ENCODE results near the gene NRG2.
A peak's percentile ranks its signal among the peaks of the same experiment; 100 is the strongest.

Gene NRG2

DNA sequence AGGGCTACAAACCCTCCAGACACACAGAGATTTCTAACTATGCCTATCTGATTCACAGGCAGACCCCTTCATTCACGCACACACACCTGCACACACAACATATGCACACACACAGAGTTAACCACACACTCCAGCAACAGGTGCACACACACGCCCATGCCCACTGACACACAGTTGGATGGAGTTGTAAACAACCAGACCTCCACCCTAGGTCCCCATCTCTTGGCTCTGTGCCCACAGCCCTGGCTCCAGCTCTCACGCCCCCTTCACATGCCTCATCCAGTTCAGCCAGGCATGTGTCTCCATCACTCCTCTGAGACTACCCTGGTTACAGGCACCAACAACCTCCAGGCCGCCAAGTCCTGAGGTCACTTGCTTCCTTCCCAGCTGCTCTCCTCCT is 186.4 kb downstream of the NRG2 start:
- no peak for DNase-seq (ENCODE audit: low read depth in 2 of 2)

DNA sequence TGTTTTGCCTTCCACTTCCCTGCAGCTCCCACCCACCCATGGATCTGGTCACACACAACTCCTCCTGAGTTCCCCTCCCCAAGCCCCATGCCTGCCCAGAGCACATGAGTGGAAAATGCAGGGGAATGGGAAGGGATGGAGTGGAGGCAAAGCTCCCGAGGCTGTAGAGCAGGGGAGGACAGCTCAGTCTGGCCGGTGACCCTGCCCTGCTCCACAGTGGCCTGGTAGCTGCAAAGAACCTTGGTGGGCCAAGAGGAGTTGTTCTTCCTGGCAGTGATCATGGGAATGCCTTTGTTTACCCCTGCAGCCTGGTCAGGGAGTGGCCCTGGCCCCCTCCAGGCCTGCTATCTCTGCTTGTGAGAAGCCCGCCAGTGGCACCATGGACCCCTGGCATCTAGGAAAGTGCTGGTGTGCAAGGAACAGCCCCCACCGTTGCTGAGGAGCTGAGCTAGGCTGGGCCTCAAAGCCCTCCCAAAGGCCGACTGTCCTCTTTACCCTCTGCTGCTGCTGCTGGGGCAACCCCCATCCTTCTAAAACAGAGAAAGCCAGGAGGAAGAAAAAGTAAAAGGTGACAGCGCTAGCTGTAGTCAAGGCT is 187.1 kb downstream of the NRG2 start:
- DNase-seq (ENCODE audit: low read depth in 2 of 2): no peak

DNA sequence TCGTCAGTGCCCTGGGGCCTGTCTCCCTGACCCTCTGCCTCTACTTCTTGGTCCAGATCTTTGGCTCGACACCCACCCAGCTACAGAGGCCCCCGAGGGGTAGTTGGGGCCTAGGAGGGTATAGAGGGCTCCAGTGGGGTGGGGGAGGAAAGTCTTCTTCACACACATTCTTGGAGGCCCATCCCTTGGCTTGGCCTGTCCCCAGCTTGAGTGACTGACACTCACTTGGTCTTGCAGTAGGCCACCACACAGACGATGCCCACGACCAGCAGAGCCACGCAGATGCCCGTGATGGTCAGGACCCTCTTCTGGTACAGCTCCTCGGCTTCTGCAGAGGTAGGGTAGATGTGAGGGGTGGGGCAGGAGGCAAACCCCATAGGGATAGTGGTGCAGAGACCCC is 187.6 kb downstream of the NRG2 start:
- DNase-seq (ENCODE audit: low read depth in 2 of 2): no peak

DNA sequence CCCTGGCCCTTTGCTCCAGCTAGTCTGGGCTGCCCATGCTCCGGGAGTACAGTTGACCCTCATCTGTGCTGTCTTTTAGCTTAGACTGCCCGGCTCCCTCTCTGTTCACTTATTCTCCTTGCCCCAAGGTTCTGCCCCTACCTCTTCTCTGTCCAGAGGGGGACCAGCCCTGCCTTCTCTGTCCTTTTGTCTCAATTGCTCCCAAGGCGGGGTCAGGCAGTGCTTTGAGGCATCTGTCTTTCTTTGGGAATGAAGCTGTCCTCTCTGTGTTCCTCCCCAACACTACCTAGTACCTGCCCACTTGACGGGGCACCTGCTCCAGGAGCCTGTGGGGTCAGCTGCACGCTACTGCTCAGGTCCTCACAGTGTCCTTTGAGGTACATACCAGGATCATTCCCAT is 188.1 kb downstream of the NRG2 start:
- DNase-seq (ENCODE audit: low read depth in 2 of 2): no peak

DNA sequence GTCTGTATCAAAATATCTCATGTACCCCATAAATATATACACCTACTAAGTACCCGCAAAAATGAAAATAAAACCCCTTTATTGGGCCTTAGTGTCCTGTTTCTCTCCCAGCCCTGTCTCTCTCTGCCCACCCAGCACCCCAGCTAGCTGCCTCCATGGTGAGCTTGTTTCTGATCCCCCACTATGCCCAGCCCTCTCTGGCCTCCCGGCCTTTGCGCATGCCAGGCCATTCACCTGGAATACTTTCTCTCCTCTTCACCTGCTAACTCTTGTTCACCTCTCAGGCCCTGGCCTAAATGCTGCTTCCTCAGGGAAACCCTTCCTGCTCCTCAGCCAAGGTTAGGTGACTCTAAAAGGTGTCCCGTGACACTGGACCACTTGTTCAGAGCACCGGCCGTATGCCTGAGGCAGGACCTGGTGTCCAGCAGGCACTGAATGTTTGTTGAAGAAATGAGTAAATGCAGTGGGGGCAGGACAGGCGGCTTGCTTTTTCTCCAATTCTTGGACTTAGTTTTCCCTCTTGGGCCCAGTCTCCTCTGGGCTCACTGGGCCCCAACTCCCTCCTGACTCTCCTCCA is 189.0 kb downstream of the NRG2 start:
- no peak for DNase-seq (ENCODE audit: low read depth in 2 of 2)

DNA sequence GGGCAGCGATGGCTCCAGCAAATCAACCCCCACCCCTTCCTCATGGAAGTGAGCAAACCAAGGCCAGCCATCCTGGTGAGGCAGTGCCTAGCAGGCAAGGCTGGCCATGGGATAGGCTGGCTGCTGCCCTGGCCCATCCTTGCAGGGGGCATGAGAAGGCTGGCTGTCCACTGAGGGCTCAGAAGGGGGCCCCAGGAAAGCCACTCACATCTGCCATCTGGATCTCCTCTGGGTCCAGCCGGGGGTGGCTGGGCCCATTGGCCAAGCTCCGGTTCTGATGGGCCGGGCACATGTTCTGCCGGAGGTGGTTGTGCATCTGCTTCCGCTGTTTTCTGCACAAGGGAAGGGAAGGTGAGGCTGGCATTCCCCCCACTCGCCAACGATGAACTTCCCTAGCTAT is 190.4 kb downstream of the NRG2 start:
- DNase-seq (ENCODE audit: low read depth in 2 of 2): no peak

DNA sequence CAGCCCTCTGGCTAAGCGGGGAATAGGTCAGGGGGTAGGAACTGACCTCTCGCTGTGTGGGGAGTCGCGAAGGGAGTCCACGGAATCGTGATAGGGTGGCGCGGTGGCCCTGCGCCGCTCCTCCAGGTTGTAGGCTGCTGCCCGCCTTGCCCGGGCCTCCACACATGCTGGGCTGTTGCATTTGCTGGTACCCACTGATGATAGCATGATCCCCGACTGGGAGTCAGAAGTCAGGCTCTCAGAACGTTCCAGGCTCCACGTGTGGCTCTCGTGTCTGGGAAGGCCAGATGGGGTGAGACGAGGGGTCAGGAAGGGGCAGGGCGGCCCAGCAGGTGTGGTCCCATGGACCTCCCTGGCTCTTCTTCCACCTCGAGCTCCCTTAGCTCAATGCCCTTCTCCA is 191.5 kb downstream of the NRG2 start:
- no peak for DNase-seq (ENCODE audit: low read depth in 2 of 2)

DNA sequence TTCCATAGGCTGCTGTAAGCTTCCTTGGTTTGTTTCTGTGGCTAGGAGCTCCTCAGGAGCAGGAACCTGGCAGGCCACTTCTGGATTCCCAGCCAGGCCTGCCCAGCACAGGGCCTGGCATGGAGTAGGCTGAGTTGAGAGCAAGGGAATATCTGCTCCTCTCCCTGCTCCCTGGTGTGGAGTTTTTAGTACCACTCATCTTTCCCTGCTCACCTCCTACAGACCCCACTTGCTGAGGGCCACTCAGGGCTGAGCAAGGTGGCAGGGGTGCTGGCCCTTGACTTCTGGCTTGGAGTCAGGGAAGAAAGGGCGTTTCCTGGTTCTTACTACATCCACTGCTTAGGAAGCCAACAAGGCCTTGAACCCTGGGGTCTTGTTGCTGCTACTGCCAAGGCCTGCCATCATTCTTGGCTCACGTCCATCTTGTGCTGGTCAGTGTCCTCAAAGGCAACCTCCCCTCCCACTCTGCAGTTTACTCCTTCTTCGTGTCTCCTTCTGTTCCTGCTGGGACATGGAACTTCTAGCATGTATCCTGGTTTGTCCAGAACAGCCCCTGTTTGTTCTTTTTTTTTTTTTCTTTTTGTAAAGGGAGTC is 192.6 kb downstream of the NRG2 start:
- no peak for DNase-seq (ENCODE audit: low read depth in 2 of 2)

DNA sequence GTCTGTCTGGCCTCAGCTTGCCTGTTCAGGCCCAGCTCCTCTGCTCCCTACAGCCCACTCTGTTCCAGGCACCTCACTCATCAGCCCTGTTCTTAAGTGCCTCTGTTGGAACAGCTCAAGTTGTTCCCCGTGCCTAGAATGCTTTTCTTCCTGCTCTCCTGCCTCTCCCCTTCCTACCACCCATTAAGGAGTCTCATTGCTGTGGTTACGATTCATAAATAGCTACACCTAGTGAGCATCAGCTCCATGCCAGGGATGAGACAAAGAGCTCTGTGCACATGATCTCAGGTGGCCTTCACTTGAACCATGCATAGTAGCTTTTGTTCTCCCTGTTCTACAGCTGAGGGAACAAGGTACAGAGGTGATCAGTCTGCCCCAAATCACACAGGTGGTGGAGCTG is 193.2 kb downstream of the NRG2 start:
- DNase-seq (ENCODE audit: low read depth in 2 of 2): no peak

DNA sequence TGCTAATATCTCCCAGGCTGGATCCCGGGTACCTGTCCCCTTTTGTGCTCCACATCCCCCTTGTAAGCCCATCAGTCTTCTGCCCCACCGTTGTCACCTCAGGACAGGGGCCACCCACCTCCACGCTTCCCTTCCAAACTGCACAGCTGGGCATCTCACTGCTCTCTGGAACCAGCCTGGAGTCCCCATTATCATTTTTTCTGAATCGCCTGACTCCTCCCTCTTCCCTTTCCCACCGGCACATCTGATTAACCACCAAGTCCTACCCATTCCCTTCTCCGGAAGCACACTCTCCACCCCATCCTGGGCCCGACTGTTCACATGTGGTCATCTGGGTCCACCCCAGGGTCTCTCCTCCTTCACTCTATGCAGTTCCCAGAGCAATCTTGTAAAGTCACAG is 193.6 kb downstream of the NRG2 start:
- no peak for DNase-seq (ENCODE audit: low read depth in 2 of 2)

DNA sequence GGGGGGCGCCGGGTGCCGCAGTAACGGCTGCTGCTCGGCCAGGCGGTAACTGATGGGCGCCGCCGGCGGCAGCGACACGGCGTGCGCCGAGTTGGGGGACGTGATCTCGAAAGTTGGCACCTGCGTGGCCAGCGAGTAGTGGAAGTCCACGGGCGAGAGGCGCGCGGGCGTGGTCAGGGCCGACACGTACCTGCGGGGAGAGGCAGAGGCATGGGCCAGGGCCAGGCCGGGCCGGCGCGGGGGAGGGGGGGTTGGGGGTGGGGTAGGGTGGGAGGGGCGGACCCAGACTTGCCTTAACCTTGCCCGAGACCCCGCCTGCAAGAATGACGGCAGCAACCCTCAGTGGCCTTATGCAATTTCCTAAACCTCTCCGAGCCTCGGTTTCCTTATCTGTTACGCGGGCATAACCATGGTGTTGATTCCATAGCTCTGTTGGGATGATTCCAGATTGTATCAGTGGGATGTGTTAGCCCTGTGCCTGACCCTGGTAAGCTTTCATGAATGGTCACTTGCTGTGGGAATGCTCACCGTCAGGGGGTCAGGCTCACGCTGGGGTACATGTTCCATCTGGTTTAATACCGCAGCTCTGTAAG is 194.5 kb downstream of the NRG2 start:
- DNase-seq (ENCODE audit: low read depth in 2 of 2): peak in 1 of 2 experiments; percentile 14

DNA sequence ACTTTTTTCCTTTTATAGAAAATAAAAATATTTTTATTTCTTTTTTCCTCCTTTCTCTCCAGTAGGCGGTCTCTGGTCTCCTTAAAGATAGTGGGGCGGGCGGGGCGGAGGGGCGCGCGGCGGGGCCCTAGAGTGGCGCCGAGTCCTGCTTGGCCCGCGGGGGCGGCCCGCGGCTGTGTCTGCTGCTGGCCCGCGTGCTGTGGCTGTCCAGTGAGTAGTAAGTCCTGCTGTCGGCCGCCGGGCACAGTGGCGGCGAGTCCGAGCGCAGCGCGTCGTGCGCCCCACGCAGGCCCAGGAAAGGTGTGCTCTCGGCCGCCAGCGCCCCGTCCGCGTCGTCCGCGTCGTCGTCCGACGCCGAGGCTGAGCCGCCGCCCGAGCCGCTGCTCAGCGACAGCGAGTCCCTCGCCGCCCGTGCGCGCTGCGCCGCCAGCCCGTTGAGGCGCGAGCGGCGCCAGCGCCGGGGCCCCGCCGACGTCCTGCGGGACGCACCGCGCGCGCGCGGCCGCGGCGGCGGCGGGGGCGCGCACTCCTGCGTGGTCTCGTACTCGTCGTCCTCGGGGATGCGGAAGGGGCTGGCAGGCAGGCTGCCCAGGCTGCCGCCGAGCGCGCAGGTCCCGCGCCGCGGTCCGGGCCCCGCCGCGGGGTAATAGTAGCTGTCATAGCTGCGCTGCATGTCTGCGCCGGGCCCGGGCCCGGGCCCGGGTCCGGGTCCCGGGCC is 195.2 kb downstream of the NRG2 start:
- peak; percentile 51 to 64 for DNase-seq (ENCODE audit: low read depth in 2 of 2)

DNA sequence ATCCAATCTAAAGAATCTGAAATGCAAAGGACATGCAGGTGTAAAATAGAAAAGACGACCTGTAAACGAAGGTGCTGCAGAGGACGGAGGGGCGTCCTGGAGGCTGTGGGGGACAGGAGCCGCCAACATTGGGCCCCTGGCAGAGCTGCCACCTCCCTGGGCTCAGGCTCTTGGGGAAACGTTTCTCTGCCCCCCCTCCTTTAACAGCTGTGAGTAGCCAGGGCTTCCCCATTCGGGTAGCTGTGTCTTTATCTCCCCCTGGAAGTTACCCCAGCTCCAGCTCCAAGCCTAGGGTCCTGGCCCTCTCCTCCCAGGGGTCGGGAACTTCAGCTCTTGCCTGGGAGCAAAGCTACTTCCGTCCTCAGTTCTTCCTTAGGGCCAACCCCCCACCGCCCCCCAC is 196.0 kb downstream of the NRG2 start:
- no peak for DNase-seq (ENCODE audit: low read depth in 2 of 2)

DNA sequence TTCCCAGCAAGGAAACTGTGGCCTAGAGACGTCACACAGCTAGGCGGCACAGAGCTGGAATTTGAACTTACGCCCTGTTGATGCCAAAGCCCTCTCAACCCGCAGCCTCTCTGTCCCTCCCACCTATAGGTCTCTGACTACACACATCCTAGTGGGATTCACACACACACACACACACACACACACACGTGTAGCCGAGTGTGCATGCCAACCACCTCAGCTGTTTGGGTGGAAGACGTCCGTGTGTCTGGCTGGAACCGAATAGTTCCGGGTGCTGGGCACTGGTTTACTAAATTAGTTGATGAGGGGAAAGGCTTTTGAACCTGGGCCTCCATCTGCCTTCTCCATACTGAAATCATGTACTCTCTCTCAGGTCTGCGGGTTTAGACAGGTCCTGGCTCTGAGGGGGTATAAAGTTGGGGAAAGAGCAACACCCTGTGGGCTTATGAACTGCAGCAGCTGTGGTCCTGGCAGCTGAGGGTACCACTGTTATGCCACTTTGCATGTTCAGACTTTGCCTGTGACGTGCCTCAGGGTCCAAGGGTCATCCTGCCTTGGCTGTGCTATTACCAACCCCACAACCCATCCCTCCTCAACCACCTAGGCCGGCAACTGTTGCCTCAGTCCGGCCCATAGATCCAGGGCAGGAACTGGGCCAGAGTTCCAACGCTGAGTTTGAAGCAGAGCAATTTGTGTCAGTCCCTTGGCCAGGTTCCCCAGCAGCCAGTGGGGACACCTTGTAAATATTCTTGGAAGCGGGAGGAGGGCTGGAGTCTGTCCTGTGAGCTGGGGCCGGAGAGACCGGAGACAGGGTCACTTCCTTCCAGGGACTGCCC is 197.0 kb downstream of the NRG2 start:
- DNase-seq (ENCODE audit: low read depth in 2 of 2): no peak

DNA sequence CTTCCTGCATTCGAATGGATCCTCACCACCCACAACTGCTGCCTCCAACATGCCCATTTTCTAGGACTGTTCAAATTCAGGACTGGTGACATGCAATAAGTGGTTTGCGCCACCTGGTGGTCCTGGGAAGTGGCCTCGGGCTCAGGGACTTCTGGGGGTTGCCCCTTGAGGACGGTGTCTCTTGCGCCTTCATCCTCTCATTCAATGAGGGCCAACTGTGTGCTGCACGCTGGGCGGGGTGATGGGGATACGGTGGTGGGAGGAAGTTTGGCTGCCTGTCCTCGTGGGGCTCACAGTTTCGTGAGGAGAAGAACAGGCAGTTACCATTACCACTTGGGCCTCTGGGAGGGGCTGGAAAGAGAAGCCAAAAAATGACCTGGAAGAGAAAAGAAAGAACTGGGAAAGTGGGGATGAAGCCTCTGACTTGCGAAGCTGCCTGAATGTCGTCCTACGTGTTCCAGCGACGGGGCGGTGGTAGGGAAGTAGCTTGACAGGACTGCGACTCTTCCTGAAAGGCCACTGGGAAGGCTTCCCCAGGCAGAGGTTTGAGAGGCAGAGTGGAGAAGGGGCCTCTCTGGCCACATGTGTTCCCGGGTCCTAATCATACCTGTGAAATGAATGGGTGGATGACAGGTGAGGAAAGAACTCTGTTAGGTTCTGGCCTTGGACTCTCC is 198.5 kb downstream of the NRG2 start:
- DNase-seq (ENCODE audit: low read depth in 2 of 2): peak; percentile 41 to 81

DNA sequence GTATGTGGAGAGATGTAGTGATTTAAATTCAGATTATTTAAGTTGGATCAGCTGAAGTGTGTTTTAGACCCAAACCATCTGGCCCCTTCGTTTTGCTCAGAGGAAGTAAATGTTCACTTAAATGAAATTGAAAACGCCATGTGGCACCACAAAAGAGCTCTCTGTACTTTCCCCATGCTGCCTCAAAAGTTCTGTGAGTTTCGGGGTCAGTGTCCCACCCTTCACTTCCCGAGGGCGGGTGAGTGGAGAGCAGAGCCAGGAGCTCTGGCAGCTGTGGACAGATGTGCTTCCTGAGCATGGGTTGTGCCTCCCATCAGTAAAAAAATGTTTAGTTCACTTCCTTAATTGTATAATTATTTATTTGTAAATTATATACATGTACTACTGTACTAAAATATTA is 199.1 kb downstream of the NRG2 start:
- DNase-seq (ENCODE audit: low read depth in 2 of 2): no peak

DNA sequence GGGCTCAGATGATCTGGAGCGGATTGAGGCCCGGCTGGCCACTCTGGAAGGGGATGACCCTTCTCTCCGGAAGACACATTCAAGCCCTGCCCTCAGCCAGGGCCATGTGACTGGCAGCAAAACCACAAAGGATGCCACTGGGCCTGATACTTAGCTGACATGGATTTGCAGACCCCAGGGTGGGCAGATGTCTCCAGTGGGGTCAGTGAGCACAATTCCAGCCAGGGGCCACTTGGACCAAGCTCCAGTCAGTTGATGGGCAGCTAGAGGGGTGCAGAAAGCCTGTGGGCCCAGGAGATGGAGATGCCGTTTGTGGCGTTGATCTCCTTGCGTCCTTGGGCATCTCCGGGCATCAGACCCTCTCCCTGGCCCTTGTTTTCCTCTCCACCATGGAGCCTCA is 200.8 kb downstream of the NRG2 start:
- no peak for DNase-seq (ENCODE audit: low read depth in 2 of 2)

DNA sequence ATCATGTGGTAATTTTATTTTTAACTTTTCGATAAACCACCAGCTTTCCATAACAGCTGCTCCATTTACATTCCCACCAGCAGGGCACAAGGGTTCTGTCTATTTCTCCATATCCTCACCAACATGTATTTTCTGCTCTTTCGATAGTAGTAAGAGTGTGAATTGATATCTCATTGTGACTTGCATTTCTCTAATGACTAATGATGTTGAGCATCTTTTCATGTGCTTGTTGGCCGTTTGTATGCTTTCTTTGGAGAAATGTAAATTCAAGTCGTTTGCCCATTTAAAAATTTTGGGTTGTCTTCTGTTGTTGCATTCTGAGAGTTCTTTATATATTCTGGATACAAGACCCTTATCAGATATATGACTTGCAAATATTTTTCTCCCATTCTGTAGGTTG is 201.6 kb downstream of the NRG2 start:
- DNase-seq (ENCODE audit: low read depth in 2 of 2): no peak

DNA sequence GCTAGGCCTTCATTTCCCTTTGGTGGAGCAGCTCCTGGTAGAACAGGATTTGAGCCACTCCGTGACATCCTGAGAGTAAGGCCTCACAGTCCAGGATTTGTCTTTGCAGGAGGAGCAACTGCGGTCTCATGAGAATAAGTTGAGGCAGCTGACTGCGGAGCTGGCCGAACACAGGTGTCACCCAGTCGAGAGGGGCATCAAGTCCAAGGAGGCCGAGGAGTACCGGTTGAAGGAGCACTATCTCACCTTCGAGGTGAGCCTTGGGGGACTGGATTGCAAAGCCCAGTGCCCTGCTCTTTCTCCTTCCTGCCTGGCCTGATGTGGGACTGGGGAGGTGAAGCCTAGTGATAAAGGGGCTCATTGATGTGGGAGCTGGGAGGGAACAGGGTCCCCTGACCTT is 203.2 kb downstream of the NRG2 start:
- no peak for DNase-seq (ENCODE audit: low read depth in 2 of 2)

DNA sequence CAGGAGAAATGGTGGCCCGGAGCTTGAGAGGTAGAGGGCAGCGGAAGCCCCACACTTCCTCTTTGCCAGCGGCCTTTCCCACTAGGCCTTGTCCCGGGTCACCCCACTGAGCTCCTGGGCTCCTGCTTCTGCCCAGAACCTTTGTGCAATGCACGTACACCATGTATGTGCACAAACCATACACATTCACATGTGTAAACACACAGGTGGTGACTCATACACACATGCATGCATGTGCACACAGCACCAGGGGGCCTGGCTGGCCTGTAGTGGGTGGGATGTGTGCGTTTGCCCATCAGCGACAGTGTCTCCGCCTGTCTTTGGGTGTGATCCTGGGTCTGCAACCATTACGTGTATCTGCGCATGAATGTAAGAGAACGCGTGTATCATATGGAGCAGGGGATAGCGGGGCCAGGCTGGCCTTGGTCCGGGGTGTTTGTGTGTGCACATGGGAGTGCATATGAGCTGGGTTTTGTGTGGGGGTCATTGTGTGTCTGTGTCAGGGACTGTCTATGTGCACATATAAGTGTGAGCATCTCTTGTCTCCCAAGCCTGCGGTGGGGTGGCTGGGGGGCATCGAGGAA is 203.8 kb downstream of the NRG2 start:
- no peak for DNase-seq (ENCODE audit: low read depth in 2 of 2)
